ENCODE data around the gene OR2K2.
"Not testable (repeated sequence)": the region's sequence is repeated elsewhere in the genome, so short reads cannot be mapped to it uniquely, and the experiment has no call there.

The OR2K2 gene

GRCh38 chr9:111330124-111330523 lies at the start of gene OR2K2:
TSS of gene OR2K2 (minus strand) at chr9:111330224. CDS start at chr9:111328433, 1,791 bp downstream.
- DNase-seq = no peak

DNA sequence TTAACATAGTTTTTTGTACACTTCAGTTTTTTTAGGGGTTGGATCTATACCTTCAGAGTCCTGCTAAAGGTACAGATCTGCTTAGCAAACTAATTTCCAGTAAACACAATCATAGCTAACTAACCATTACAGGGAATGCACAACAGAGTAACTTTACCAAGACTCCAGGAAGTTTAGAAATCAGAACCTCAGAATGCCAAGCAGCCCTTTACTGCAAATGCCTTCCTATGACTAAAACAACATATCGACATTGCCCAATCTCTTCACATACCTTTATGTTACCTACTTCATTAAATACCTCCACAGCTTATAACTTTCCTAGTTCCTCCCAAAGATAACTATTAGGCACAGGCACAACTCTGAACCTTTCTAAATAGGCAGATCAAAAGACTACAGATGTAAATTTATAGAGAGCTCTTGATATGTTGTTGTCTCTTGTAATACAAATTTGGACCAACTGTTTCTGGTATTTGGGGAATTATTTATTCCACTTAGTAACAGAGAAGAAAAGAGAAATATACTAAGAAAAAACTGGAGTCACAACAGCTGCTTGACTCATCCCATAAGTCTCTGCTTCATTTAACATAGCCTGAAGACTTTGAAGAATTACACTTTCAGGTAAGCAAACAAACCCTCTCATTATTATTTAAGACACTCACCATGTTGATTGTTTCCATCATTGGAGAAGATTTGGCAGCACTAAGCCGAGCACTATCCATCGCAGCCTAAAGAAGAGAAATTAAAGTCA lies 46.0 kb upstream of the OR2K2 start:
- no peak for DNase-seq

GRCh38 chr9:111375062-111375461 lies 45.0 kb upstream of the OR2K2 start:
- DNase-seq = no peak

DNA sequence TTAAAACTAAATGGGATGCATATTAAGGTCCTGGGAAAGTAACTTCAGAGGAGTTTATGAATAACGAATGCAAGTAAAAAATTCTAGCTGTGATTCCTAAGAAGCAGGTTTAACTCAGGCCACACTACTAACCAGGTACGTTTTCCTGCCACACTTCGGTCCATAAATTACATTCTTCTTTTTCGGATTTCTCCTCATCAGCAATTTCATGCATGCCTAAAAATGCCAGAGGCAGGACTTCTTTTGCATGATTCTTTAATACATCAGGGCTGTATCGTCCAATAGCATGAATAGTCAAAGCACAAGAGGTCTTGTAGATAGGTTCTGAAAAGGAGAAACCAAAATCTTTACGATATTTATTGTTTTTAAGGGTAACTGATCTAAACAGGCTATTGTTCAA lies 42.3 kb upstream of the OR2K2 start:
- no peak for DNase-seq

DNA sequence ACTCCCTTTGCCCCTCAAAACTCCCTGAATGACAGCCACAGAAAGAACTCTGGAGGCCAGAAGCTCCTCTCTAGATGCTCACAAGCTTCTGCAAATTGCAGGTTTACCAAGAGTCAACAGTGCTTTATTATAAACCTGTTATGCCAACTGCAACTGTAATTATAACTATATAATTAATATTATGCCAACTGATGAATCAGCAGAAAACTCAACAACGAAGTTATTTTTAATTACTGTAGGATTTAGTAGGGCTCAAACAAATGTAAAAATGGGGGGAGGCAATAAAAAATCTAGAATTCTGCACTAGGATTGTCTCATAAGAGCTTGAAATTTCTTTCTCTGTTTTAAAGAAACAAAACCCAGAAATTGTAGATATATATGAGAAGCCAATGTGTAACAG lies 37.0 kb upstream of the OR2K2 start:
- no peak for DNase-seq

DNA sequence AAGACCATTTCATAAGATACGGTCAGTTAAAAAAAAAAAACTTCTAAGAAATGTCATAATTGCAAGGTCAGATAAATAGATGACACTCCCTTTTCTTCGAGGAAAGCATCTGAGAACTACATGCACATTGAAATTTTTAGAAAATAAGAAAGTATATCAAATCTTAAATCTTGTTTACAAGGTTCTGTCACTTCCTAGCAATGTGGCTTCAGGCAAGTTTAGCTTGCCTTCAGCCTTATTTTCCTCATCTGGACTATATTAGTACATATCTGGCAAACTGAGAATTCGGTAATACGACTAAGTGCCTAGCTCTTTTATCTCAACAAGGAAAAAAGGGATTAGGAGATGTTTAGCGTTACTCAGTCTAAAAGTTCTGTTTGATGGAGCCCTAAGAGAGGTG lies 32.5 kb upstream of the OR2K2 start:
- no peak for DNase-seq

GRCh38 chr9:111360881-111361280 lies 30.9 kb upstream of the OR2K2 start:
- DNase-seq = no peak

DNA sequence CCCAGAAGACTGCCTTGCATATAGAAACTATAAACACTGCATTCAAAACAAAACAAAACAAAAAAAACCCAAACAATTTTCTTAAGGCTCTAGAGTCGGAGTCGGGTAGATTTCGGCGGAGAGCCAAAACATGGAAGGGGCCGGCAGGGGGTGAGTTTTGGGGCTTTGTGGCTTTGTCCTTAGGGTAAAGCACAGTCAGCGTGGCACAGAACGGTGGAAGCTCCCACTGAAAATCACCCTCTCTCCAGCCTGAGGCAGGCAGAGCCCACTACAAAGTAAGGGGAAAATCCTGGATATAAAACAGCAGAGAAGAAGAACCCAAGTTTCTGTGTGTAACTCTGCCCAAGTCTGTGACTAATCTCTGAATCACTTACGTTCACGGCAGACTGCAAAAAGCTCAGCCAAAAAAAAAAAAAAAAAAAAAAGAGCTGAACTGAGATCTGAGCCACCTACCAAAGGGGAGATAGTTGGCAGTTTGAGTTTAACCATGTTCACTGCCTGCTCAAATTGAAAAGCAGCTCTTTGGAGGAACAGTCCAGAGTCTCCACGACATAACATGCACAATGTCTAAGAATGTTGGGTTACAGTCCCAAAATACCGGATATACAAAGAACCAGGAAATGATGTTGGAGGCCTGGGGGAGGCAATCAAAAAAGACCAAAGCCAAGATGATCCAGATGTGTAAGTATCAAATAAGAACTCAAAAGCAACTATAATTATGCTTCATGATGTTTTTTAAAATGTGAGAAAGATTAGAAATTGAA lies 26.6 kb upstream of the OR2K2 start:
- DNase-seq = peak; percentile 31

DNA sequence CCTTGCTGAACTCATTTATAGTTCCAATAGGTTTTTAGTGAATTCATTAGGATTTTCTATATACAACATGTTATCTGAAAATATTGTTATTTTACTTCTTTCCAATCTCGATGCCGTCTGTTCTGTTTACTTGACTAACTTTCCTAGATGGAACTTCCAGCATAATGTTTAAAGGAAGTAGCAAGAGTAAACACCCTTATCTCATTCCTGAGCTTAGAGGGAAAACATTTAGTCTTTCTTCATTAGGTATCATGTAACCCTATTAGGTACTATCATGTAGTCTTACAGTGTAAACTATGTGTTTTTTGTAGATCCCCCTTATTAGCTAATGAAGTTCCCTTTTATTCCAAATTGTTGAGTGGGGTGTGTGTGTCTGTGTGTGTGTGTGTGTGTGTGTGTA lies 22.5 kb upstream of the OR2K2 start:
- no peak for DNase-seq

DNA sequence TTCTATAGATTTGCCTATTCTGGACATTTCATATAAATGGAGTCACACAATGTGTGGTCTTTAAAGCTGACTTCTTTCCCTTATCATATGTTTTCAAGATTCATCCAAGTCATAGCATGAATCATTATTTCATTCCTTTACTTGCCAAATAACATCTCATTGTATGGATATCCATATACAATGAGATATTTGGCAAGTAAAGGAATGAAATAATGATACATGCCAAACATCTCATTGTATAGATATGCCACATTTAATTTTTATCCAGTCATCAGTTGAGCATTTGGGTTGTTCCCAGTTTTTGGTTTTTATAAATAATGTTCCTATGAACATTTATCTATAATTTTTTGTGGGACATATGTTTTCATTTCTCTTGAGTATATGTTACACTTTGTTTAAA lies 20.5 kb upstream of the OR2K2 start:
- no peak for DNase-seq

GRCh38 chr9:111349766-111350165 lies 19.7 kb upstream of the OR2K2 start:
- DNase-seq = no peak

DNA sequence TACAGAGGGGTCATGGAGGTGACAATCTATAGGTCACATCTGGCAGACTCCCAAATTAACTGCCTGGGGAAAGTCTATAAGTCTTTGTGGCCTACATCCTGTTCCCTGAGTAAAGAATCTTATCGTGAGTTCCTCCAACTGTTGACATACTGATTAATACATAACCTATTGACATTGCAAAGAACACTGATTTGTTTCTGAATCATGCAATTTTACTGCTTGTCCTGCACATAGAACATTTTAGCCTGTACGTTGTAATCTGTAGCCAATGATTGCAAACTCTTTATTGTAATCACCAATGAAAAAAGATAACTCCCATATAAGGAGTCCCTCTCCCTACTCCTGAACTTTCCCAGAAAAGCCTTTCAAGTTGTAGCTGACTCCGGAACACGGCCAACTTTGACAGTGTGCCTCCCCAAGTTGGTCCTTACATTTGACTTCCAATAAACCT lies 18.8 kb upstream of the OR2K2 start:
- no peak for DNase-seq

GRCh38 chr9:111334318-111334863 lies 4.4 kb upstream of the OR2K2 start:
- not testable (repeated sequence) for DNase-seq

- DNase-seq = no peak
These were observed 9.4 kb downstream of the OR2K2 start for GRCh38 chr9:111320631-111321030.

DNA sequence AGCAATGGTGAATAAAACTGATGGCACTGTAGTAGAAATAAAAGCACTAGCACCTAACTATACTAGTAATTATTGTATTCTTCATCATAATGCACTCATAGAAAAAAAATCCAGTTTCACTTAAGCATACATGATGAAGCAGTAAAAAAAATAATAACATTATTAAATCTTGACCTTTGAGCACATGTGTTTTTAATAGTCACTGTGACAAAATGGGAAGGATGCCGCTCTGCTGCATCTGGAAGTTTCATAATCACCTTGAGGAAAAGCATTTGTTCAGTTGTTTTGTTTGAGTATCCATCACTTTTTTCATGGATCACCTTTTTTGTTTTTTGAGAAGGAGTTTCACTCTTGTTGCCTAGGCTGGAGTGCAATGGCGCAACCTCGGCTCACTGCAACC lies 13.2 kb downstream of the OR2K2 start:
- DNase-seq = no peak

- DNase-seq = no peak
These were observed 24.1 kb downstream of the OR2K2 start for GRCh38 chr9:111305914-111306313.

DNA sequence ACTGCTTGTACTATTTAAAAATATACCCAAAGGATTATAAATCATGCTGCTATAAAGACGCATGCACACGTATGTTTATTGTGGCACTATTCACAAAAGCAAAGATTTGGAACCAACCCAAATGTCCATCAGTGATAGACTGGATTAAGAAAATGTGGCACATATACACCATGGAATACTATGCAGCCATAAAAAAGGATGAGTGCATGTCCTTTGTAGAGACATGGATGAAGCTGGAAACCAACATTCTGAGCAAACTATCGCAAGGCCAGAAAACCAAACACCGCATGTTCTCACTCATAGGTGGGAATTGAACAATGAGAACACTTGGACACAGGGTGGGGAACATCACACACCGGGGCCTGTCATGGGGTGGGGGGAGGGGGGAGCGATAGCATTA lies 26.0 kb downstream of the OR2K2 start:
- not testable (repeated sequence) for DNase-seq

DNA sequence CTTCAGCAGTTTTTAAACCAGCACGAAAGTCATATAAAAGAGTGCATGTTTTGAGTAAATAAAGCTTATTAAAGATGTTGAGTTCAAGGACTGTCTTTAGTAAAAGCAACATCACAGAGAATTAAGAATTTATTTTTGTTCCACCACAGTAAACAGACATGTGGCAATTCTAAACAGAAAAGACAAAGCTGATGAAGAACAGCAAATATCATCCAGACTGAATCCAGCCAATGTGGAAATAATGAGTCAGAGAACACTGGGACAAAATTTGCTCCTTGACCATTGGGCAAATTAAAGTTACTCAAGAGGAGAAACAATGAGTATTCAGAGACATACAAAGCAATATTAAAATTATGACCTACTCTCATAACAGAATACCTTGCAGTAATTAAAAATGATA lies 28.8 kb downstream of the OR2K2 start:
- DNase-seq = no peak

DNA sequence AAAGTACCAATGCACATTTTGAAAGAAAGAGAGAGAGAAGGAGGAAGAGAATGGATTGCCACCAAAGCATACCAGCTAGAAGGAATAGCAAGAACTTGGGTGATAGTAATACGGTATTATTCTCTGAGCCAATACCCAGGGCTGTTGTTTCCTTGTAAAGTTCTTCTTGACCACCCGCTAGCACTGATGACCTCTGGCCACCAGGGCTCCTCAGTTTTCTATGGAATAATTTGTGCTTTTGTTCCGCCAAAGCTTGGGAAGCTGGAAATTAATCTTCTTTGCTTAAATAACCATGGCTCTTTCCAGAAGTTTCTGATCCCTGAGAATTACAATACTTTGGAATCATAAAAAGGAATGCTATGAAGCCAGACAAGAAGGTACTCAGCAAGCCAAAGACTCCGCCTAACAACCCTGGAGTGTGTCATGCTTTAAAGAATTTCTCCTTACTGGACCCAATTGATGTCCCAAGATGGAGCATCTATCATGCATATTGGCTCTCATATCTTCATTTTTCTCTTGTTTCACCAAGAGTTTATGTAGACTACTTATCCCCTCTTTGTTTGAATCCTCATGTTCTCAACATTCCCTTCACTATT lies 29.8 kb downstream of the OR2K2 start:
- DNase-seq = no peak

- DNase-seq = not testable (repeated sequence)
These were observed 30.4 kb downstream of the OR2K2 start for GRCh38 chr9:111299599-111299966.

GRCh38 chr9:111298731-111299598 lies 31.1 kb downstream of the OR2K2 start:
- no peak for DNase-seq

- no peak for DNase-seq
These were observed 31.9 kb downstream of the OR2K2 start for GRCh38 chr9:111298111-111298510.

Measured in 8988T (cell line).